Measurements from ENCODE around the gene OSBPL6.
"Not testable (repeated sequence)": the region's sequence is repeated elsewhere in the genome, so short reads cannot be mapped to it uniquely, and the experiment has no call there.

DNA sequence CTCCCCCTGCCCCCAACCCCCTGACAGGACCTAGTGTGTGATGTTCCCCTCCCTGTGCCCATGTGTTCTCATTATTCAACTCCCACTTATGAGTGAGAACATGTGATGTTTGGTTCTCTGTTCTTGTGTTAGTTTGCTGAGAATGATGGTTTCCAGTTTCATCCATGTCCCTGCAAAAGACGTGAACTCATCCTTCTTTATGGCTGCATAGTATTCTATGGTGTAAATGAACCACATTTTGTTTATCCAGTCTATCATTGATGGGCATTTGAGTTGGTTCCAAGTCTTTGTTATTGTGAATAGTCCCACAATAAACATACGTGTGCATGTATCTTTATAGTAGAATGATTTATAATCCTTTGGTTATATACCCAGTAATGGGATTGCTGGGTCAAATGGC lies 13.7 kb upstream of the OSBPL6 start:
- TF ChIP-seq POLR2A, EP300, POLR2AphosphoS5 (IDR thresholded peaks at IDR 0.05): not testable (repeated sequence)
- TF ChIP-seq, protein P1, sequence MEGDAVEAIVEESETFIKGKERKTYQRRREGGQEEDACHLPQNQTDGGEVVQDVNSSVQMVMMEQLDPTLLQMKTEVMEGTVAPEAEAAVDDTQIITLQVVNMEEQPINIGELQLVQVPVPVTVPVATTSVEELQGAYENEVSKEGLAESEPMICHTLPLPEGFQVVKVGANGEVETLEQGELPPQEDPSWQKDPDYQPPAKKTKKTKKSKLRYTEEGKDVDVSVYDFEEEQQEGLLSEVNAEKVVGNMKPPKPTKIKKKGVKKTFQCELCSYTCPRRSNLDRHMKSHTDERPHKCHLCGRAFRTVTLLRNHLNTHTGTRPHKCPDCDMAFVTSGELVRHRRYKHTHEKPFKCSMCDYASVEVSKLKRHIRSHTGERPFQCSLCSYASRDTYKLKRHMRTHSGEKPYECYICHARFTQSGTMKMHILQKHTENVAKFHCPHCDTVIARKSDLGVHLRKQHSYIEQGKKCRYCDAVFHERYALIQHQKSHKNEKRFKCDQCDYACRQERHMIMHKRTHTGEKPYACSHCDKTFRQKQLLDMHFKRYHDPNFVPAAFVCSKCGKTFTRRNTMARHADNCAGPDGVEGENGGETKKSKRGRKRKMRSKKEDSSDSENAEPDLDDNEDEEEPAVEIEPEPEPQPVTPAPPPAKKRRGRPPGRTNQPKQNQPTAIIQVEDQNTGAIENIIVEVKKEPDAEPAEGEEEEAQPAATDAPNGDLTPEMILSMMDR (IDR thresholded peaks at IDR 0.05): not testable (repeated sequence)

Data from sigmoid colon (tissue), 4 donors.